ENCODE data around the gene PHKB. TPM values are rescaled to one million over a fixed set of nuclear protein-coding genes. Genes with fewer than 3 reads are reported as not detected.

Gene PHKB
- polyA plus RNA-seq, 1 experiment: 78.7 TPM

DNA sequence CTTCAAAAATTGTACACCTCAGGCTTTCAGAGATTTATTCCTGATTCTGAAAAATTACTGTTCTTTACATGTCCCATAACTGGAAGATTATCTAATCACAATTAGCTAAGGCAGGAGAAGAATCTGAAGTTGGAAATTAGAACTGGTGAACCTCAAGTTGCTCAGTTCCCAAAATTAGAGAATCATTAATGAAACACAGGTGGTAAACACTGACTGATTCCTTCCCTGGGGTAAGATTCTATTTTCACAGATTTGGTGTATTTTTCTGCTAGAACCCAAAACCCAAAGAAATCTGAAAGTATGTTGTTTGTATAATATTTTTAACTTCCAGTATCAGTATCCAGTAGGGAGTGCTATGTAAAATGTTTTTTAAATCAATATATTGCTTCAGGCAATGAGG, 25.7 kb downstream of the PHKB start:
- no peak for DNase-seq (ENCODE audit: low read depth, low spot score)
- no peaks in the 10 kb centered on the region; the same call in 1 of the 2 replicates for H3K9me3 ChIP-seq (ENCODE audit: control insufficient read depth, insufficient read depth, low read length)
- ChIA-PET POLR2A (no interaction called here), CTCF (no interaction called here)
- no peaks in the 10 kb centered on the region for H3K27me3 ChIP-seq (ENCODE audit: control insufficient read depth, insufficient read depth, low read length)
- no peak overlapping the region for H3K4me3 ChIP-seq (ENCODE audit: low read depth, low read length)
- no peak for TF ChIP-seq CTCF (IDR thresholded peaks at IDR 0.05; ENCODE audit: low read depth, low read length)
- H3K27ac ChIP-seq (ENCODE audit: low read depth, low read length): no peak overlapping the region

DNA sequence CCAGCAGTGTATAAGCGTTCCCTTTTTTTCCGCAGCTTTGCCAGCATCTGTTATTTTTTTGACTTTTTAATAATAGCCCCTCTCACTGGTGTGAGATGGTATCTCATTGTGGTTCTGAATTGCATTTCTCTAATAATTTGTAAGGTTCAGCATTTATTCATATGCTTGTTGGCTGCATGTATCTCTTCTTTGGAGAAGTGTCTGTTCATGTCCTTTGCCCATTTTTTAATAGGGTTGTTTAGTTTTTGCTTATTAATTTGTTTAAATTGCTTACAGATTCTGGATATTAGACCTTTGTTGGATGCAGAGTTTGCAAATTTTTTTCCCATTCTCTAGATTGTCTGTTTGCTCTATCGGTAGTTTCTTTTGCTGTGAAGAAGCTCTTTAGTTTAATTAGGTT, 26.9 kb downstream of the PHKB start:
- POLR2A ChIA-PET: no interaction called here
- peaks cover 5% of the 10 kb centered on the region for H3K9me3 ChIP-seq (ENCODE audit: control insufficient read depth, insufficient read depth, low read length)
- no peak for TF ChIP-seq CTCF (IDR thresholded peaks at IDR 0.05; ENCODE audit: low read depth, low read length)
- no peak overlapping the region for H3K27ac ChIP-seq (ENCODE audit: low read depth, low read length)
- no peak overlapping the region for H3K4me3 ChIP-seq (ENCODE audit: low read depth, low read length)
- H3K27me3 ChIP-seq (ENCODE audit: control insufficient read depth, insufficient read depth, low read length): no peaks in the 10 kb centered on the region
- DNase-seq (ENCODE audit: low read depth, low spot score): no peak
- CTCF ChIA-PET: no interaction called here

- no peak overlapping the region for H3K27ac ChIP-seq (ENCODE audit: low read depth, low read length)
- DNase-seq (ENCODE audit: low read depth, low spot score): no peak
- CTCF ChIA-PET: interaction anchor here (1.1 kb wide), 1 partner anchor 348 kb away, joined by 3 read pairs; no protein-coding TSS in a partner anchor
- H3K9me3 ChIP-seq (ENCODE audit: control insufficient read depth, insufficient read depth, low read length): peaks cover 5% of the 10 kb centered on the region
- POLR2A ChIA-PET: no interaction called here
- no peak for TF ChIP-seq CTCF (IDR thresholded peaks at IDR 0.05; ENCODE audit: low read depth, low read length)
- no peak overlapping the region for H3K4me3 ChIP-seq (ENCODE audit: low read depth, low read length)
- H3K27me3 ChIP-seq (ENCODE audit: control insufficient read depth, insufficient read depth, low read length): no peaks in the 10 kb centered on the region
These were observed 29.3 kb downstream of the PHKB start for GRCh38 chr16:47490471-47490870.

DNA sequence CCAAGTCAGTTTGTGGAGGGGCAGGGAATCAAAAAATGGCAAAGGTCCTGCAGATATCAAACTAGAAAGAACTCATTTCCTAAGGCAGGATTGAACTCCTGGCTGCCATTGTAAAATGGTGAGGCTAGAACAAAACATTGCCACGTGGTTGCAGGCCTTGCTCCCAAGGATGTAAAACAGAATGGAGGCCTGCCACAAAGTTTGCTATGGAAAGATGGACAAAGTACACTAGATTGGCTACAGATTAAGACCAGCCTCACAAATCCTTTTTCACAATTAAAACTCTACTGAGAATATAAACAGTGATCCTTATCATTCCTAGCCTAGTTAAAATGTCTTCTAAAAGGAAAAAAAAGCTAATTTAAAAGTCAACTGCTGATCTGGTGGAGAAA, 30.9 kb downstream of the PHKB start:
- H3K4me3 ChIP-seq (ENCODE audit: low read depth, low read length): no peak overlapping the region
- CTCF ChIA-PET: interaction anchor here (1.1 kb wide), 1 partner anchor 31 kb away, joined by 3 read pairs; the partner anchor contains the start of gene PHKB
- no peak overlapping the region for H3K27ac ChIP-seq (ENCODE audit: low read depth, low read length)
- no peaks in the 10 kb centered on the region for H3K27me3 ChIP-seq (ENCODE audit: control insufficient read depth, insufficient read depth, low read length)
- POLR2A ChIA-PET: no interaction called here
- TF ChIP-seq CTCF (IDR thresholded peaks at IDR 0.05; ENCODE audit: low read depth, low read length): no peak
- DNase-seq (ENCODE audit: low read depth, low spot score): no peak
- peaks cover 5% of the 10 kb centered on the region for H3K9me3 ChIP-seq (ENCODE audit: control insufficient read depth, insufficient read depth, low read length)

DNA sequence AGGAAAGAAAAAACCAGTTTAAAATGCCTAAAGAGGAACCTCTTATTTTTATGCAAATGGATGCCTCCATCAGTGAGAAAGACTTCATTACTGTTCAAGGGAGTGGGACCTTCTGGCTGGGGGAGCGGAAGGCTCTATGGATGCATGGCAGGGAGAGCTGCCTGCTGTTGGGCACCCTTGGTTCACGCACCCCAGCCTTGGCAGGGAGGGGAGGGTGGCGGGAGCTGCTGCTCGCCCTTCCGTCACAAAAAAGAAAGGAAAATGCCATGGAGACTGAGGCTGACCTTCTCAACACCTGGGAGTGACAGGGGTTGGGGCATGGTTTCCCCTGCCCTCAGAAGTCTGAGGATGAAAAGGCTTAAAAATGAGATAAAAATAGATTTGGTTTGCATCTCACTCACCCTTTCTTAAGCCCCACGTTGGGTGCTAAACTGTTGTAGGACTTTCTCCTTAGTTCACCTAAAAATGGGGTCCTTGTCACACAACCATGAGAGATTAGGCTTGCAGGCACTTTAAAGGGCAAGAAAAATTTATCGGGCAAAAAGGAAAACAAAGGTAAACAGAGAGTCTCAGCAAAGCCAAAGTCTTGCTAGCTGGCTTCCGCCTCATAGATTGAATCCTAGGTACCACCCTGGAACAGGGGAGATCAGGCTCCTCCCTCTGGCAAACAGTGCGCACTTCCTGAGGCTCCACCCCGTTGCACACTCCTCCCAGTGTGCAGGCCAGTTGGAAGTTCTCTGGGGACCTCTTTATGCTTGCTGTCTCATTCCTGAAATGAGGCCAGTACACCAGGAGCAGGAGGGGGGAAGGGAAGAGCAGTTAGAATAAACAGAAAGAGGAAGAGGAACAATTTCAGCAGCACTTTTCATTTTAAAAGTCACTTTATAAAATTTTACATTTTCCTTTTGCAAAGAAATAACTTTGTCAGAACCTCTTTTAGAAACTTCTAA, 31.6 kb downstream of the PHKB start:
- Histone ChIP-seq H3K27ac (ENCODE audit: low read depth, low read length) (no peak overlapping the region), H3K4me3 (ENCODE audit: low read depth, low read length) (no peak overlapping the region), H3K9me3 (ENCODE audit: control insufficient read depth, insufficient read depth, low read length) (peaks cover 5% of the 10 kb centered on the region), H3K27me3 (ENCODE audit: control insufficient read depth, insufficient read depth, low read length) (no peaks in the 10 kb centered on the region)
- ChIA-PET CTCF (interaction anchor here (0.5 to 1.1 kb wide), 2 partner anchors 31 to 38 kb away, joined by 3 to 4 read pairs; partner anchors contain the start of gene PHKB), POLR2A (no interaction called here)
- TF ChIP-seq CTCF (IDR thresholded peaks at IDR 0.05; ENCODE audit: low read depth, low read length): no peak
- no peak for DNase-seq (ENCODE audit: low read depth, low spot score)
